GM23248 (cell line): Measurements from ENCODE around the gene PDGFRB.

Experiments
- EZH2 ChIP-seq: fragments of 200-600 bp; sonication (generic); IDR thresholded peaks from 2 replicates; pipeline ENCODE4 v1.6.1; 2018; ENCODE audit warnings: antibody characterized with exemption, mild to moderate bottlenecking; ENCODE audit not compliant: insufficient read depth, poor library complexity, severe bottlenecking
- EZH2phosphoT487 ChIP-seq: fragments of 200-600 bp; sonication (generic); IDR thresholded peaks from 2 replicates; pipeline ENCODE4 v1.6.1; 2018; ENCODE audit warnings: antibody characterized with exemption, moderate library complexity, mild to moderate bottlenecking, low read depth; ENCODE audit not compliant: insufficient read depth

DNA sequence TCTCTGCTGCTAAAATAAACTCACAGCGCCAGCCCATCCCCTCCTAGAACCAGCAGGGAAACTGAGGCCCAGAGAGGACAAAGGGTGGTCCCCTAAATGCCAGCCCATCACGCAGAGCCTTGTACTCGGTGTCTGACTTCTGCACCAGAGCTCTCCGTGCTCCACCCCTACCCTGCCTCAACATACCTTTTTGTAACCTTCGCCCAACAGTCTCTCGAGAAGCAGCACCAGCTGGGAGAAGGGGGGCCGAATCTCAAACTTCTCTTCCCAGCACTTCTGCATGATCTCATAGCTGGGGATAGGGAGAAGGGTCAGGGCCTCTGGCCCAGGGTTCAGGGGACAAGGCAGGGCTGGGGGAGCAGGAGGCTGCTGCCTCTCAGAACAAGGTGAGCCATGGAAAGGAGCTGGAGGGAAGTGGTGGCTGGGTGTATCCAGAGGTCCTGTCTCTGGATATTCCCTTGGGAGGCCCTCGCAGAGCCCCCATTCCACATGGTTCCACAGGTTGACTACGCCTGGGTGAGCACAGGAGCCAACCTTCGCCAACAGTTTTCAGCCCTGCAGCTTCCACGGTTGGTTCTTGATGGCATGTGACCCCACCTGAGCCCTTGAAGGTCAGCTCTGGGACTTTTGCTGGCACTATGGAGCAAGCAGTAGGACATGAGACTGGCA lies 37.0 kb downstream of the PDGFRB start:
- TF ChIP-seq EZH2phosphoT487 (no peak), EZH2 (no peak)
